Natural killer cell (primary cell): ENCODE data around the gene MIA2. TPM values are rescaled to one million over a fixed set of nuclear protein-coding genes. Genes with fewer than 3 reads are reported as not detected.
A peak's percentile ranks its signal among the peaks of the same experiment; 100 is the strongest.

ENCODE experiments used
- ATAC-seq, 3 donors: fragments of 150-1000 bp in 2 of 3; fragments of 200-7000 bp in 1 of 3; cut with Tn5 transposase; 1 replicate in 1 of 3; 2 replicates in 2 of 3; pipeline ENCODE4 v1.10.0; 2021; ENCODE audit warnings: mild to moderate bottlenecking in 2 of 3, moderate library complexity in 2 of 3
- DNase-seq, 2 donors: peaks; one replicate each; pipeline versions ENCODE4 v3.0.0 to v3.0.0-alpha.2; 2013 to 2021; ENCODE audit warnings: mixed read lengths in 1 of 2
- H3K27ac ChIP-seq: one replicate; pipeline ENCODE4 v1.5.1; 2013; ENCODE audit warnings: mild to moderate bottlenecking, low read length
- H3K27me3 ChIP-seq: one replicate; pipeline ENCODE4 v1.6.1; 2013; ENCODE audit warnings: low read length; ENCODE audit not compliant: control insufficient read depth, insufficient read depth
- H3K36me3 ChIP-seq: one replicate; pipeline ENCODE4 v1.6.1; 2013; ENCODE audit warnings: low read length; ENCODE audit not compliant: control insufficient read depth, insufficient read depth
- H3K4me1 ChIP-seq: one replicate; pipeline ENCODE4 v1.6.1; 2013; ENCODE audit warnings: low read length; ENCODE audit not compliant: control insufficient read depth, insufficient read depth
- H3K4me3 ChIP-seq: one replicate; pipeline ENCODE4 v1.5.1; 2013; ENCODE audit warnings: low read length
- H3K9me3 ChIP-seq: one replicate; pipeline ENCODE4 v1.6.1; 2013; ENCODE audit warnings: low read length; ENCODE audit not compliant: control insufficient read depth, insufficient read depth
- H3K27ac Mint-ChIP-seq, 2 donors: one replicate each; pipeline ENCODE4 v1.8.0; 2022; ENCODE audit warnings: mild to moderate bottlenecking in 2 of 2, mixed read lengths in 2 of 2, moderate library complexity in 1 of 2
- H3K27me3 Mint-ChIP-seq, 2 donors: one replicate each; pipeline ENCODE4 v1.8.0; 2022; ENCODE audit warnings: low read depth in 2 of 2, mixed read lengths in 2 of 2
- H3K36me3 Mint-ChIP-seq: one replicate; pipeline ENCODE4 v1.8.0; 2022; ENCODE audit warnings: mixed read lengths
- H3K4me1 Mint-ChIP-seq, 2 donors: one replicate each; pipeline ENCODE4 v1.8.0; 2022; ENCODE audit warnings: mixed read lengths in 2 of 2
- H3K4me3 Mint-ChIP-seq: one replicate; pipeline ENCODE4 v1.8.0; 2022; ENCODE audit warnings: mild to moderate bottlenecking, moderate library complexity, mixed read lengths
- H3K9me3 Mint-ChIP-seq, 2 donors: one replicate each; pipeline ENCODE4 v1.8.0; 2022; ENCODE audit warnings: mixed read lengths in 2 of 2
- CTCF ChIP-seq: fragments of 200-600 bp; IDR thresholded peaks from one replicate; pipeline ENCODE4 v1.8.0; 2022; ENCODE audit warnings: antibody characterized with exemption
- WGBS: methylation state at CpG from one replicate; pipeline ENCODE4 v1.1.7; 2013; ENCODE audit warnings: missing lambda C conversion rate; ENCODE audit not compliant: insufficient coverage; 5-methylcytosine and 5-hydroxymethylcytosine counted together
- intact Hi-C: fragments of 100-400 bp; cut with micrococcal nuclease; formaldehyde crosslinking; loops from one replicate; pipeline ENCODE4 v1.14.2; 2022
- total RNA-seq, 4 donors: library from RNA; stranded (reverse); fragments of 120-200 nt in 1 of 4; gene quantifications; one replicate each; pipeline versions ENCODE4 v1.2.3 to v1.2.4, GENCODE V29; 2013 to 2022

MIA2 gene
- total RNA-seq, 3 donors from 2014 or later (not counting 1 experiment from before 2014, with no cell fraction given): 44.7 to 45.7 (median 45.4) TPM

- Mint-ChIP-seq H3K36me3 (no peaks in the 10 kb centered on the region), H3K4me1 (peaks cover 42 to 48% of the 10 kb centered on the region in 2 donors), H3K27me3 (peaks cover 0 to 1% of the 10 kb centered on the region in 2 donors), H3K9me3 (no peaks in the 10 kb centered on the region), H3K4me3 (peak overlapping the region; percentile 100), H3K27ac (peak overlapping the region; percentile 100)
- H3K27ac ChIP-seq: peak overlapping the region; percentile 100
- H3K4me1 ChIP-seq: peaks cover 22% of the 10 kb centered on the region
- DNase-seq (peak; percentile 64 to 84), ATAC-seq (peak; percentile 35 to 60 (median 37))
- under 1% methylated on average over 38 of the region's 38 CpGs for WGBS
- no peaks in the 10 kb centered on the region for H3K9me3 ChIP-seq
- peak overlapping the region; percentile 68 for H3K4me3 ChIP-seq
- H3K27me3 ChIP-seq: no peaks in the 10 kb centered on the region
- intact Hi-C loops: loop anchor here (1.0 to 5.0 kb wide), 2 partner anchors 166 to 331 kb away; partner anchors contain the start of gene SEC23A
- no peak for TF ChIP-seq CTCF
- no peaks in the 10 kb centered on the region for H3K36me3 ChIP-seq
These were observed 199.1 kb downstream of the MIA2 start for GRCh38 chr14:39432619-39433451.

GRCh38 chr14:39433452-39433813 is 199.7 kb downstream of the MIA2 start:
- intact Hi-C loops: loop anchor here (5.0 kb wide), 1 partner anchor 331 kb away; the partner anchor contains the start of gene SEC23A
- no peaks in the 10 kb centered on the region for H3K36me3 ChIP-seq
- no peaks in the 10 kb centered on the region for H3K9me3 Mint-ChIP-seq
- H3K9me3 ChIP-seq: no peaks in the 10 kb centered on the region
- H3K36me3 Mint-ChIP-seq: no peaks in the 10 kb centered on the region
- WGBS: 5% methylated on average over 3 of the region's 8 CpGs
- ATAC-seq: no peak
- peak overlapping the region; percentile 100 for H3K4me3 Mint-ChIP-seq
- H3K27ac ChIP-seq: peak overlapping the region; percentile 100
- H3K4me1 ChIP-seq: peaks cover 19% of the 10 kb centered on the region
- DNase-seq: no peak
- TF ChIP-seq CTCF: no peak
- no peaks in the 10 kb centered on the region for H3K27me3 ChIP-seq
- peaks cover 38 to 43% of the 10 kb centered on the region in 2 donors for H3K4me1 Mint-ChIP-seq
- peaks cover 0 to 6% of the 10 kb centered on the region in 2 donors for H3K27me3 Mint-ChIP-seq
- H3K27ac Mint-ChIP-seq: peak overlapping the region; percentile 100
- H3K4me3 ChIP-seq: peak overlapping the region; percentile 68

DNA sequence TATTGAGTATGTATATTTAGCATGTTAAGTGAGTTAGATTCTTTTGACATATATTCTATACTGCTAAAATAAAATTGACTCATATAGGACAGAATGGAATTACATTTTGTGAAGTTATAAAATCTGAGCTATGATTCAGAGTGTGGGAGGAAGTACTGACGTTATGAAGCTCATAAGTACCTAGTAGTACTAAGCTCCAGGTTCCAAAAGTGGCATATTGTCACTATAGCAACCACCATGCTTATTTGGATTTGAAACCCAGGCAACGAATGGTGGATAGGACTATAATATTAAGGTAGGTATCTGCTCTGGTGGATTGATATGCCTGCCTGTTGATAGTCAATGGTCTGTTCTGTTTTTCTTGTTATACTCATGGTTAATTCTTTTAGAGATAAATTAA is 200.7 kb downstream of the MIA2 start:
- DNase-seq: peak in 1 of 2 donors; percentile 14

More for the DNA sequence above, 200.7 kb downstream of the MIA2 start:
- Mint-ChIP-seq H3K36me3 (no peaks in the 10 kb centered on the region), H3K9me3 (no peaks in the 10 kb centered on the region), H3K27ac (no peak overlapping the region), H3K27me3 (peaks cover 0 to 6% of the 10 kb centered on the region in 2 donors), H3K4me3 (no peak overlapping the region), H3K4me1 (peaks cover 30 to 34% of the 10 kb centered on the region in 2 donors)
- Histone ChIP-seq H3K4me1 (peaks cover 19% of the 10 kb centered on the region), H3K27ac (no peak overlapping the region), H3K4me3 (no peak overlapping the region), H3K27me3 (no peaks in the 10 kb centered on the region), H3K36me3 (no peaks in the 10 kb centered on the region), H3K9me3 (no peaks in the 10 kb centered on the region)
- TF ChIP-seq CTCF: no peak
- ATAC-seq: no peak
- intact Hi-C loops: loop anchor here (5.0 kb wide), 1 partner anchor 332 kb away; the partner anchor contains the start of gene SEC23A
- WGBS: 78% methylated on average over 2 of the region's 2 CpGs
